ENCODE data around the gene CASP12.

CASP12 gene

DNA sequence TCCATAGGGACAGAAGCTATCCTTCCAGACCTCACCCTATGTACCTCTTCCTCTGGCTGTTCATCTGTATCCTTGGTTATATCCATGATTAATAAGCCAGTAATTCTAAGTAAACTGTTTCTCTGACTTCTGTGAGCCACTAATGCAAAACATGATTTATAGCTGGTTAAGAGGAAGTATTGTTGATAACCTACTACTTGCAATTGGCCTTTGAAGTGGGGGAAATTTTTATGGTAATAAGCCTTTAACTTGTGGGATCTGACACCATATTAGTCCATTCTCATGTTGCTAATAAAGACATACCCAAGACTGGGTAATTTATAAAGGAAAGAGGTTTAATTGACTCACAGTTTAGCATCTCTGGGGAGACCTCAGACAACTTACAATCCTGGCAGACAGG is 21.9 kb downstream of the CASP12 start:
- no peak for DNase-seq (ENCODE audit: low read depth)
- no peak overlapping the region for H3K4me3 ChIP-seq (ENCODE audit: low read length)
- TF ChIP-seq, protein P1, sequence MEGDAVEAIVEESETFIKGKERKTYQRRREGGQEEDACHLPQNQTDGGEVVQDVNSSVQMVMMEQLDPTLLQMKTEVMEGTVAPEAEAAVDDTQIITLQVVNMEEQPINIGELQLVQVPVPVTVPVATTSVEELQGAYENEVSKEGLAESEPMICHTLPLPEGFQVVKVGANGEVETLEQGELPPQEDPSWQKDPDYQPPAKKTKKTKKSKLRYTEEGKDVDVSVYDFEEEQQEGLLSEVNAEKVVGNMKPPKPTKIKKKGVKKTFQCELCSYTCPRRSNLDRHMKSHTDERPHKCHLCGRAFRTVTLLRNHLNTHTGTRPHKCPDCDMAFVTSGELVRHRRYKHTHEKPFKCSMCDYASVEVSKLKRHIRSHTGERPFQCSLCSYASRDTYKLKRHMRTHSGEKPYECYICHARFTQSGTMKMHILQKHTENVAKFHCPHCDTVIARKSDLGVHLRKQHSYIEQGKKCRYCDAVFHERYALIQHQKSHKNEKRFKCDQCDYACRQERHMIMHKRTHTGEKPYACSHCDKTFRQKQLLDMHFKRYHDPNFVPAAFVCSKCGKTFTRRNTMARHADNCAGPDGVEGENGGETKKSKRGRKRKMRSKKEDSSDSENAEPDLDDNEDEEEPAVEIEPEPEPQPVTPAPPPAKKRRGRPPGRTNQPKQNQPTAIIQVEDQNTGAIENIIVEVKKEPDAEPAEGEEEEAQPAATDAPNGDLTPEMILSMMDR (conservative IDR thresholded peaks at IDR 0.05; ENCODE audit: low read length) = no peak

GRCh38 chr11:104873252-104873651 is 25.0 kb downstream of the CASP12 start:
- no peak for DNase-seq (ENCODE audit: low read depth)
- TF ChIP-seq, protein P1 (conservative IDR thresholded peaks at IDR 0.05; ENCODE audit: low read length) = no peak

GRCh38 chr11:104872393-104872792 is 25.9 kb downstream of the CASP12 start:
- DNase-seq (ENCODE audit: low read depth) = no peak
- TF ChIP-seq, protein P1 (conservative IDR thresholded peaks at IDR 0.05; ENCODE audit: low read length) = no peak
- no peak overlapping the region for H3K4me3 ChIP-seq (ENCODE audit: low read length)

More at GRCh38 chr11:104873252-104873651, 25.0 kb downstream of the CASP12 start:
- no peak overlapping the region for H3K4me3 ChIP-seq (ENCODE audit: low read length)

- TF ChIP-seq, protein P1 (conservative IDR thresholded peaks at IDR 0.05; ENCODE audit: low read length) = no peak
- no peak overlapping the region for H3K4me3 ChIP-seq (ENCODE audit: low read length)
- DNase-seq (ENCODE audit: low read depth) = peak; percentile 50
Measured at GRCh38 chr11:104870910-104871309, 27.4 kb downstream of the CASP12 start.

DNA sequence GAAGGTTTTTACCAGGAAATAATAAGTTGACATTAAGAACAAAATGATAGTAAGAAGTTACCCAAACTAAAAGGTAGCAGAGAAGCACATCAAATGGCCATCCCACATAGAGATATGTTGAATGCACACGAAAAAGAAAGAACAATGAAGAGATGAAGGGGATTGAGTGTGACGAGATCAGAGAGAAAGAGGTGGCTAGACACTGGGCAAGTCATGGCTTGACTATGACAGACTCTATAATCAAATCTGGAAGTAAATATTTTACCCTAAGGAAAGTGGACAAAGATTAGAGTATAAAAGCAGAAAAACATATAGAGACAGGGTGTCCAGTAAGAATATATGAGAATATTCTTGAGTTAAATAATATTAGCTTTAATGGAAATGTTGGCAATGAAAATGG is 31.4 kb downstream of the CASP12 start:
- no peak for DNase-seq (ENCODE audit: low read depth)
- TF ChIP-seq, protein P1 (conservative IDR thresholded peaks at IDR 0.05; ENCODE audit: low read length) = no peak
- H3K4me3 ChIP-seq (ENCODE audit: low read length) = no peak overlapping the region

- TF ChIP-seq, protein P1 (conservative IDR thresholded peaks at IDR 0.05; ENCODE audit: low read length) = no peak
- H3K4me3 ChIP-seq (ENCODE audit: low read length) = no peak overlapping the region
- DNase-seq (ENCODE audit: low read depth) = no peak
Measured at GRCh38 chr11:104858882-104859775, 39.1 kb downstream of the CASP12 start.

GRCh38 chr11:104856607-104857006 is 41.7 kb downstream of the CASP12 start:
- no peak overlapping the region for H3K4me3 ChIP-seq (ENCODE audit: low read length)
- TF ChIP-seq, protein P1 (conservative IDR thresholded peaks at IDR 0.05; ENCODE audit: low read length) = no peak
- no peak for DNase-seq (ENCODE audit: low read depth)

All from AG10803 (cell line).